ENCODE results near the gene SLC12A2. TPM values are rescaled to one million over a fixed set of nuclear protein-coding genes. Genes with fewer than 3 reads are reported as not detected.
A peak's percentile ranks its signal among the peaks of the same experiment; 100 is the strongest.

SLC12A2 gene
- total RNA-seq, 1 donor from 2014 or later, result 31.6 TPM

GRCh38 chr5:128225245-128226030, 141.9 kb downstream of the SLC12A2 start:
- DNase-seq (ENCODE audit: low read depth), result peak; percentile 26

- DNase-seq (ENCODE audit: low read depth), result peak; percentile 93
Measured at GRCh38 chr5:128228008-128228407, 144.4 kb downstream of the SLC12A2 start.

GRCh38 chr5:128228521-128228920, 145.0 kb downstream of the SLC12A2 start:
- DNase-seq (ENCODE audit: low read depth), result peak; percentile 84

GRCh38 chr5:128234928-128235641, 151.5 kb downstream of the SLC12A2 start:
- no peak for DNase-seq (ENCODE audit: low read depth)

GRCh38 chr5:128236334-128236733, 152.8 kb downstream of the SLC12A2 start:
- DNase-seq (ENCODE audit: low read depth), result no peak

DNA sequence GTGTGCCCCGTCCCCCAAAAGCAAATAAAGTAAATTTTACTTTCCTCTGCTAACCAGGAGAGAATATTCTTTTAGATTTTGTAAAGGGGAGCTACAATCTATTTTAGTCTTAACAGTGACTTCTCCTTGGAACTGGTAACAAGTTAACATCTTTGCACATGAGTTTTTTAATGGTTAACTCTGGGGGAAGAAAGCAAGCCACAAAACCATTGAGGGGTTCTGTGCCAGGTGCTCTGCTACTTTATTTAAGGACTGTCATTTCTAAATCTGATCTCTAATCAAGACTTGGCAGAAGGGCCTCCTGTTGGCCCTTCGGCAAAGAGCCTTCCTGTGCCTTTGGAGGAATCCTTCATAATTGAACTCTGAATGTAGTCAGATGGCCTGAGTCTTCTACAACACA, 153.4 kb downstream of the SLC12A2 start:
- DNase-seq (ENCODE audit: low read depth), result no peak

DNA sequence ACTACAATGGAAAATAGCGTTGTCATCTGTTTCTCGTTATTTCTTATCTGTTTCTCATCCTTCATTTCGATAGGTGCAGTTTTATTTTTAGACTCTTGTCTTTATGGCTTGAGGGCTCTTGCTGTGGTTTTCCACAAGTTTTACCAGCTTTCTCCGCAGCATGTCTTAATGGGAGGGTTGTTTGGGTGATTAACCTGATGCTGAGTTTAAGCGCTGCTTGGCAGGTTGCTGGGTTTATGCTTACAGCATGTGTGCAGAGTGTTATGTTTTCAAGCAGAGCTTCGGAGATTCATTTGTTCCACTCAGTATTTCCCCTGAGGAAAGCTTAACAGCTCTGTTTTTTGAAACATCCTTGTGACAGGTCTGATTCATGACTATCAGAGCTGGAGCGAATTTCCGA, 154.0 kb downstream of the SLC12A2 start:
- DNase-seq (ENCODE audit: low read depth), result no peak
